GM12878 (cell line): ENCODE measurements around the gene CDK7. TPM values are rescaled to one million over a fixed set of nuclear protein-coding genes. Genes with fewer than 3 reads are reported as not detected.

Experiments
- BRCA1 ChIP-seq: IDR thresholded peaks from 2 replicates; pipeline ENCODE4 v1.6.1; 2011; ENCODE audit warnings: low read depth, low read length, improper control_type of control experiment
- CBFB ChIP-seq: IDR thresholded peaks from 2 replicates; pipeline ENCODE4 v1.6.1; 2016; ENCODE audit warnings: antibody characterized with exemption, low read depth
- CBX3 ChIP-seq: fragments of 200-600 bp; sonication (generic); IDR thresholded peaks from 2 replicates; pipeline ENCODE4 v1.6.1; 2016; ENCODE audit warnings: low read depth, borderline replicate concordance
- CREM ChIP-seq: IDR thresholded peaks from 2 replicates; pipeline ENCODE4 v1.6.1; 2014; ENCODE audit warnings: antibody characterized with exemption, low read depth
- EGR1 ChIP-seq, 2 experiments: IDR thresholded peaks; 1 replicate in 1 of 2; 2 replicates in 1 of 2; pipeline ENCODE4 v1.6.1; 2011 to 2012; ENCODE audit warnings: low read depth in 2 of 2, low read length in 2 of 2, borderline replicate concordance in 1 of 2, mild to moderate bottlenecking in 1 of 2, moderate library complexity in 1 of 2
- GATAD2B ChIP-seq: fragments of 450-650 bp; conservative IDR thresholded peaks from 2 replicates; pipeline ENCODE4 v1.6.1; 2017; ENCODE audit warnings: low read depth, mild to moderate bottlenecking, moderate library complexity
- KDM1A ChIP-seq: fragments of 200-600 bp; sonication (generic); IDR thresholded peaks from 2 replicates; pipeline ENCODE4 v1.6.1; 2016; ENCODE audit warnings: borderline replicate concordance
- MXI1 ChIP-seq: fragments of 150-350 bp; IDR thresholded peaks from 2 replicates; pipeline ENCODE4 v1.6.1; 2011; ENCODE audit warnings: low read depth, mild to moderate bottlenecking, inconsistent platforms, low read length, improper control_type of control experiment
- NBN ChIP-seq: fragments of 450-650 bp; IDR thresholded peaks from 2 replicates; pipeline ENCODE4 v1.6.1; 2016
- NFYA ChIP-seq: IDR thresholded peaks from 2 replicates; pipeline ENCODE4 v1.6.1; 2011; ENCODE audit warnings: low read depth, mild to moderate bottlenecking, low read length, improper control_type of control experiment, borderline replicate concordance
- NFYB ChIP-seq: IDR thresholded peaks from 2 replicates; pipeline ENCODE4 v1.6.1; 2011; ENCODE audit warnings: low read depth, mild to moderate bottlenecking, low read length, improper control_type of control experiment, moderate library complexity; ENCODE audit not compliant: insufficient read depth
- PAX8 ChIP-seq: fragments of 450-650 bp; IDR thresholded peaks from 2 replicates; pipeline ENCODE4 v1.6.1; 2017; ENCODE audit warnings: mild to moderate bottlenecking, moderate library complexity
- RAD51 ChIP-seq: fragments of 450-650 bp; IDR thresholded peaks from 2 replicates; pipeline ENCODE4 v1.6.1; 2016; ENCODE audit warnings: moderate library complexity, mild to moderate bottlenecking, inconsistent platforms
- RCOR1 ChIP-seq: conservative IDR thresholded peaks from 2 replicates; pipeline ENCODE4 v1.6.1; 2012; ENCODE audit warnings: low read depth, low read length, improper control_type of control experiment
- SPI1 ChIP-seq: IDR thresholded peaks from 2 replicates; pipeline ENCODE4 v1.6.1; 2011; ENCODE audit warnings: low read depth, mild to moderate bottlenecking, low read length, moderate library complexity, borderline replicate concordance; ENCODE audit not compliant: insufficient read depth
- TBL1XR1 ChIP-seq: IDR thresholded peaks from 2 replicates; pipeline ENCODE4 v1.6.1; 2012; ENCODE audit warnings: low read depth, low read length, improper control_type of control experiment
- ZBED1 ChIP-seq: IDR thresholded peaks from 2 replicates; pipeline ENCODE4 v1.6.1; 2016; ENCODE audit warnings: borderline replicate concordance
- ZBTB40 ChIP-seq: fragments of 450-650 bp; IDR thresholded peaks from 2 replicates; pipeline ENCODE4 v1.6.1; 2016; ENCODE audit warnings: mild to moderate bottlenecking, moderate library complexity, borderline replicate concordance
- ZNF217 ChIP-seq: fragments of 450-650 bp; IDR thresholded peaks from 2 replicates; pipeline ENCODE4 v1.6.1; 2017; ENCODE audit warnings: antibody characterized with exemption, mild to moderate bottlenecking
- ZZZ3 ChIP-seq: IDR thresholded peaks from 2 replicates; pipeline ENCODE4 v1.6.1; 2011; ENCODE audit warnings: low read depth; ENCODE audit not compliant: control insufficient read depth, insufficient read length
- polyA plus RNA-seq, 11 experiments: library from polyadenylated mRNA; depleted of rRNA in 4 of 11; unstranded in 6 of 11; stranded (reverse) in 5 of 11; fragments of >200 nt; fragmentation: Nextera tagmentation in 4 of 11; fragmentation: Illumina TruSeq in 1 of 11; extraction: Ambion mirVana in 4 of 11; extraction: Trizol in 1 of 11; gene quantifications; 1 replicate in 1 of 11; 2 replicates in 10 of 11; pipeline versions ENCODE4 v1.2.1 to v1.2.3, GENCODE V29; 2011 to 2016; ENCODE audit warnings: inconsistent platforms in 2 of 11, missing spikeins in 2 of 11, low read depth in 1 of 11
- total RNA-seq, 4 experiments: library from RNA; depleted of rRNA in 3 of 4; stranded (reverse); fragments of >200 nt in 3 of 4; fragmentation: Illumina TruSeq in 1 of 4; extraction: Trizol in 1 of 4; gene quantifications; 2 replicates each; pipeline versions ENCODE4 v1.2.1 to v1.2.3, GENCODE V29; 2013 to 2021
- TF ChIP-seq, protein P1 (sequence below): fragments of 450-650 bp; IDR thresholded peaks from 2 replicates; pipeline ENCODE4 v1.6.1; 2017; ENCODE audit warnings: mild to moderate bottlenecking, low read depth, inconsistent platforms; ENCODE audit not compliant: poor library complexity, severe bottlenecking

Gene CDK7
- total and polyA plus RNA-seq, 10 of the 15 experiments (the other 5 are each of a cell fraction or from before 2014, with no cell fraction given): 26.0 to 93.9 (median 43.0) TPM

- TF ChIP-seq ZBTB40 (no peak), MXI1 (peak; percentile 81), BRCA1 (no peak), KDM1A (no peak), GATAD2B (peak; percentile 91), RAD51 (no peak), ZZZ3 (no peak), NBN (peak; percentile 96), NFYA (no peak), ZBED1 (0 out of 2 replicates have a peak, but pooled peaks have one; percentile 26), EGR1 (IDR thresholded peaks at IDR 0.05; ENCODE audit: borderline replicate concordance in 1 of 2, low read depth in 2 of 2, low read length in 2 of 2) (peak in 1 of 2 experiments; percentile 26; a peak in 1 of 3 replicates), CBX3 (no peak), NFYB (peak; percentile 85), PAX8 (no peak), ZNF217 (no peak), CREM (peak; percentile 25; the same call in 1 of the 2 replicates), CBFB (peak; percentile 42; the same call in 1 of the 2 replicates), RCOR1 (no peak), SPI1 (no peak), TBL1XR1 (no peak)
- TF ChIP-seq, protein P1, sequence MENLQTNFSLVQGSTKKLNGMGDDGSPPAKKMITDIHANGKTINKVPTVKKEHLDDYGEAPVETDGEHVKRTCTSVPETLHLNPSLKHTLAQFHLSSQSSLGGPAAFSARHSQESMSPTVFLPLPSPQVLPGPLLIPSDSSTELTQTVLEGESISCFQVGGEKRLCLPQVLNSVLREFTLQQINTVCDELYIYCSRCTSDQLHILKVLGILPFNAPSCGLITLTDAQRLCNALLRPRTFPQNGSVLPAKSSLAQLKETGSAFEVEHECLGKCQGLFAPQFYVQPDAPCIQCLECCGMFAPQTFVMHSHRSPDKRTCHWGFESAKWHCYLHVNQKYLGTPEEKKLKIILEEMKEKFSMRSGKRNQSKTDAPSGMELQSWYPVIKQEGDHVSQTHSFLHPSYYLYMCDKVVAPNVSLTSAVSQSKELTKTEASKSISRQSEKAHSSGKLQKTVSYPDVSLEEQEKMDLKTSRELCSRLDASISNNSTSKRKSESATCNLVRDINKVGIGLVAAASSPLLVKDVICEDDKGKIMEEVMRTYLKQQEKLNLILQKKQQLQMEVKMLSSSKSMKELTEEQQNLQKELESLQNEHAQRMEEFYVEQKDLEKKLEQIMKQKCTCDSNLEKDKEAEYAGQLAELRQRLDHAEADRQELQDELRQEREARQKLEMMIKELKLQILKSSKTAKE: no peak
Measured at GRCh38 chr5:69217548-69218526, 16.8 kb upstream of the CDK7 start (continued).
